ENCODE results near the gene RNPC3.
"Not testable (repeated sequence)": the region's sequence is repeated elsewhere in the genome, so short reads cannot be mapped to it uniquely, and the experiment has no call there.

Gene RNPC3

GRCh38 chr1:103561643-103562395 lies 36.3 kb downstream of the RNPC3 start:
- Histone ChIP-seq H3K9me3 (ENCODE audit: control insufficient read depth, low read length) (no peaks in the 10 kb centered on the region), H3K36me3 (ENCODE audit: control insufficient read depth, insufficient read depth, low read length) (no peaks in the 10 kb centered on the region), H3K4me1 (ENCODE audit: control insufficient read depth, insufficient read depth, low read length) (no peaks in the 10 kb centered on the region), H3K27me3 (ENCODE audit: control insufficient read depth, insufficient read depth, low read length) (no peaks in the 10 kb centered on the region), H3K9ac (ENCODE audit: low read length) (no peak overlapping the region), H3K4me3 (ENCODE audit: low read length) (no peak overlapping the region)

- H3K9me3 ChIP-seq (ENCODE audit: control insufficient read depth, low read length): no peaks in the 10 kb centered on the region
- no peak overlapping the region for H3K9ac ChIP-seq (ENCODE audit: low read length)
- H3K4me3 ChIP-seq (ENCODE audit: low read length): no peak overlapping the region
- no peaks in the 10 kb centered on the region for H3K27me3 ChIP-seq (ENCODE audit: control insufficient read depth, insufficient read depth, low read length)
- no peaks in the 10 kb centered on the region for H3K4me1 ChIP-seq (ENCODE audit: control insufficient read depth, insufficient read depth, low read length)
- H3K36me3 ChIP-seq (ENCODE audit: control insufficient read depth, insufficient read depth, low read length): no peaks in the 10 kb centered on the region
Observed at GRCh38 chr1:103563056-103563455, 37.6 kb downstream of the RNPC3 start.

- Histone ChIP-seq H3K4me1 (ENCODE audit: control insufficient read depth, insufficient read depth, low read length) (no peaks in the 10 kb centered on the region), H3K9ac (ENCODE audit: low read length) (no peak overlapping the region), H3K4me3 (ENCODE audit: low read length) (no peak overlapping the region), H3K9me3 (ENCODE audit: control insufficient read depth, low read length) (no peaks in the 10 kb centered on the region), H3K27me3 (ENCODE audit: control insufficient read depth, insufficient read depth, low read length) (no peaks in the 10 kb centered on the region), H3K36me3 (ENCODE audit: control insufficient read depth, insufficient read depth, low read length) (no peaks in the 10 kb centered on the region)
Observed at GRCh38 chr1:103569493-103569892, 44.0 kb downstream of the RNPC3 start.

- not testable (repeated sequence) for H3K9ac ChIP-seq (ENCODE audit: low read length); H3K4me1 ChIP-seq (ENCODE audit: control insufficient read depth, insufficient read depth, low read length); H3K36me3 ChIP-seq (ENCODE audit: control insufficient read depth, insufficient read depth, low read length)
Observed at GRCh38 chr1:103571289-103571688, 45.8 kb downstream of the RNPC3 start, which contains the start of gene AMY2B. AMY2B (plus strand) TSS chr1:103571589; CDS start chr1:103571603, 14 bp downstream.

GRCh38 chr1:103576065-103576464 lies 50.6 kb downstream of the RNPC3 start:
- Histone ChIP-seq H3K27me3 (ENCODE audit: control insufficient read depth, insufficient read depth, low read length) (no peaks in the 10 kb centered on the region), H3K9me3 (ENCODE audit: control insufficient read depth, low read length) (no peaks in the 10 kb centered on the region), H3K4me3 (ENCODE audit: low read length) (no peak overlapping the region), H3K4me1 (ENCODE audit: control insufficient read depth, insufficient read depth, low read length) (no peaks in the 10 kb centered on the region), H3K36me3 (ENCODE audit: control insufficient read depth, insufficient read depth, low read length) (no peaks in the 10 kb centered on the region), H3K9ac (ENCODE audit: low read length) (no peak overlapping the region)

More at GRCh38 chr1:103571289-103571688, 45.8 kb downstream of the RNPC3 start, which contains the start of gene AMY2B:
- not testable (repeated sequence) for H3K4me3 ChIP-seq (ENCODE audit: low read length); H3K9me3 ChIP-seq (ENCODE audit: control insufficient read depth, low read length); H3K27me3 ChIP-seq (ENCODE audit: control insufficient read depth, insufficient read depth, low read length)

GRCh38 chr1:103576784-103577183 lies 51.3 kb downstream of the RNPC3 start:
- not testable (repeated sequence) for H3K9ac ChIP-seq (ENCODE audit: low read length); H3K27me3 ChIP-seq (ENCODE audit: control insufficient read depth, insufficient read depth, low read length); H3K4me1 ChIP-seq (ENCODE audit: control insufficient read depth, insufficient read depth, low read length); H3K9me3 ChIP-seq (ENCODE audit: control insufficient read depth, low read length); H3K36me3 ChIP-seq (ENCODE audit: control insufficient read depth, insufficient read depth, low read length); H3K4me3 ChIP-seq (ENCODE audit: low read length)

- no peaks in the 10 kb centered on the region for H3K27me3 ChIP-seq (ENCODE audit: control insufficient read depth, insufficient read depth, low read length)
- H3K36me3 ChIP-seq (ENCODE audit: control insufficient read depth, insufficient read depth, low read length): no peaks in the 10 kb centered on the region
- H3K9ac ChIP-seq (ENCODE audit: low read length): no peak overlapping the region
- H3K4me1 ChIP-seq (ENCODE audit: control insufficient read depth, insufficient read depth, low read length): no peaks in the 10 kb centered on the region
- H3K9me3 ChIP-seq (ENCODE audit: control insufficient read depth, low read length): no peaks in the 10 kb centered on the region
- H3K4me3 ChIP-seq (ENCODE audit: low read length): no peak overlapping the region
Observed at GRCh38 chr1:103582464-103582863, 57.0 kb downstream of the RNPC3 start.

GRCh38 chr1:103583887-103584286 lies 58.4 kb downstream of the RNPC3 start:
- no peaks in the 10 kb centered on the region for H3K36me3 ChIP-seq (ENCODE audit: control insufficient read depth, insufficient read depth, low read length)
- H3K9me3 ChIP-seq (ENCODE audit: control insufficient read depth, low read length): no peaks in the 10 kb centered on the region
- H3K27me3 ChIP-seq (ENCODE audit: control insufficient read depth, insufficient read depth, low read length): no peaks in the 10 kb centered on the region
- no peak overlapping the region for H3K9ac ChIP-seq (ENCODE audit: low read length)
- H3K4me1 ChIP-seq (ENCODE audit: control insufficient read depth, insufficient read depth, low read length): no peaks in the 10 kb centered on the region
- H3K4me3 ChIP-seq (ENCODE audit: low read length): no peak overlapping the region

- no peaks in the 10 kb centered on the region for H3K4me1 ChIP-seq (ENCODE audit: control insufficient read depth, insufficient read depth, low read length)
- no peaks in the 10 kb centered on the region for H3K9me3 ChIP-seq (ENCODE audit: control insufficient read depth, low read length)
- no peaks in the 10 kb centered on the region for H3K27me3 ChIP-seq (ENCODE audit: control insufficient read depth, insufficient read depth, low read length)
- H3K4me3 ChIP-seq (ENCODE audit: low read length): no peak overlapping the region
- H3K36me3 ChIP-seq (ENCODE audit: control insufficient read depth, insufficient read depth, low read length): no peaks in the 10 kb centered on the region
- no peak overlapping the region for H3K9ac ChIP-seq (ENCODE audit: low read length)
Observed at GRCh38 chr1:103584537-103584936, 59.0 kb downstream of the RNPC3 start.

GRCh38 chr1:103602740-103603139 lies 77.2 kb downstream of the RNPC3 start:
- not testable (repeated sequence) for H3K4me3 ChIP-seq (ENCODE audit: low read length); H3K36me3 ChIP-seq (ENCODE audit: control insufficient read depth, insufficient read depth, low read length); H3K4me1 ChIP-seq (ENCODE audit: control insufficient read depth, insufficient read depth, low read length)

More at GRCh38 chr1:103602740-103603139, 77.2 kb downstream of the RNPC3 start:
- H3K9ac ChIP-seq (ENCODE audit: low read length); H3K27me3 ChIP-seq (ENCODE audit: control insufficient read depth, insufficient read depth, low read length); H3K9me3 ChIP-seq (ENCODE audit: control insufficient read depth, low read length): not testable (repeated sequence)
